Measurements from ENCODE around the gene IL17C. TPM values are rescaled to one million over a fixed set of nuclear protein-coding genes. Genes with fewer than 3 reads are reported as not detected.
A peak's percentile ranks its signal among the peaks of the same experiment; 100 is the strongest.

The IL17C gene
- total RNA-seq, 4 donors from 2014 or later, result 2.4 TPM; not detected in 3

DNA sequence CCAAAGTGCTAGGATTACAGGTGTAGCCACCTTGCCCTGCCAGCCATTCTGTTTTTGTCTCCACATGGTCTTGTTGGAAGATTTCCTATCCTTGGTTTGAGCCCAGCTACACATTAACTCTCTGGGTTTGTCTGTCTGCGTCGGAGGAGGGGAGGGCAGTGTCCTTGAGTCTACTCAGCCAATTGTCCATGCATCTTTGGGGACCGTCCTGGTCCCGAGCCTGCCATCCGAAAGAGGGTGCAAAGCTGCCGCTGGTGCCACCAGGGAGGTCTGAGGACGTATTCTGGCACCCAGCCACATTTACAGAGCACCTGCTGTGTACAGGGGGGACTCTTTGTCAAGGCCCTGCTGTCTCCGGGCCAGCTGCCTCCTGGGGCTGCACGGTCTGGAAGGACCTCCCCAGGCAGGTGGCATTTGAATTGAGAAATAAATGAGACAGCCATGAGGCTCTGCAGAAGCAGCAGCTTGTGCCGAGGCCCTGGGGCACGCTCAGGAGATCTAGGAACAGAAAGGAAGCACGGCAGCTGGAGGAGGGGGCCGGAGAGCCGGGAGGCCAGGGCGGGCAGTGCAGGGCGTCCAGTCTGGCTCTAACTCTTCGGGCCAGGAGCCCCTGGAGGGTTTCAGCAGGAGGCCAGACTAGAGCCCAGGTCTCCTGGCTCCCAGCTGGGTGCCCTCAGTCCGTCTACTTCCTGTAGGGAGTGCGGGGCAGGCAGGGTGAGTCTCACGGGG, 11.0 kb downstream of the IL17C start:
- no peaks in the 10 kb centered on the region for H3K9me3 ChIP-seq
- peaks cover 7 to 32% (median 21%) of the 10 kb centered on the region in 3 donors for H3K4me1 ChIP-seq
- intact Hi-C loops (cut with DNase I), result no loop called here
- H3K27ac ChIP-seq, result peak overlapping the region in 3 of 4 donors; percentile 80 to 91 (median 83)
- peaks cover 0 to 40% (median 0%) of the 10 kb centered on the region in 3 donors for H3K36me3 ChIP-seq
- TF ChIP-seq, protein P1, sequence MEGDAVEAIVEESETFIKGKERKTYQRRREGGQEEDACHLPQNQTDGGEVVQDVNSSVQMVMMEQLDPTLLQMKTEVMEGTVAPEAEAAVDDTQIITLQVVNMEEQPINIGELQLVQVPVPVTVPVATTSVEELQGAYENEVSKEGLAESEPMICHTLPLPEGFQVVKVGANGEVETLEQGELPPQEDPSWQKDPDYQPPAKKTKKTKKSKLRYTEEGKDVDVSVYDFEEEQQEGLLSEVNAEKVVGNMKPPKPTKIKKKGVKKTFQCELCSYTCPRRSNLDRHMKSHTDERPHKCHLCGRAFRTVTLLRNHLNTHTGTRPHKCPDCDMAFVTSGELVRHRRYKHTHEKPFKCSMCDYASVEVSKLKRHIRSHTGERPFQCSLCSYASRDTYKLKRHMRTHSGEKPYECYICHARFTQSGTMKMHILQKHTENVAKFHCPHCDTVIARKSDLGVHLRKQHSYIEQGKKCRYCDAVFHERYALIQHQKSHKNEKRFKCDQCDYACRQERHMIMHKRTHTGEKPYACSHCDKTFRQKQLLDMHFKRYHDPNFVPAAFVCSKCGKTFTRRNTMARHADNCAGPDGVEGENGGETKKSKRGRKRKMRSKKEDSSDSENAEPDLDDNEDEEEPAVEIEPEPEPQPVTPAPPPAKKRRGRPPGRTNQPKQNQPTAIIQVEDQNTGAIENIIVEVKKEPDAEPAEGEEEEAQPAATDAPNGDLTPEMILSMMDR (IDR thresholded peaks at IDR 0.05), result no peak
- no peak for TF ChIP-seq POLR2A (IDR thresholded peaks at IDR 0.05)
- no peaks in the 10 kb centered on the region for H3K27me3 ChIP-seq
- 77 to 81% methylated on average over 7 to 10 of the region's 20 CpGs for WGBS, 2 donors
- no peak for DNase-seq
- H3K4me3 ChIP-seq, result peak overlapping the region; percentile 71 to 96 (median 72)

DNA sequence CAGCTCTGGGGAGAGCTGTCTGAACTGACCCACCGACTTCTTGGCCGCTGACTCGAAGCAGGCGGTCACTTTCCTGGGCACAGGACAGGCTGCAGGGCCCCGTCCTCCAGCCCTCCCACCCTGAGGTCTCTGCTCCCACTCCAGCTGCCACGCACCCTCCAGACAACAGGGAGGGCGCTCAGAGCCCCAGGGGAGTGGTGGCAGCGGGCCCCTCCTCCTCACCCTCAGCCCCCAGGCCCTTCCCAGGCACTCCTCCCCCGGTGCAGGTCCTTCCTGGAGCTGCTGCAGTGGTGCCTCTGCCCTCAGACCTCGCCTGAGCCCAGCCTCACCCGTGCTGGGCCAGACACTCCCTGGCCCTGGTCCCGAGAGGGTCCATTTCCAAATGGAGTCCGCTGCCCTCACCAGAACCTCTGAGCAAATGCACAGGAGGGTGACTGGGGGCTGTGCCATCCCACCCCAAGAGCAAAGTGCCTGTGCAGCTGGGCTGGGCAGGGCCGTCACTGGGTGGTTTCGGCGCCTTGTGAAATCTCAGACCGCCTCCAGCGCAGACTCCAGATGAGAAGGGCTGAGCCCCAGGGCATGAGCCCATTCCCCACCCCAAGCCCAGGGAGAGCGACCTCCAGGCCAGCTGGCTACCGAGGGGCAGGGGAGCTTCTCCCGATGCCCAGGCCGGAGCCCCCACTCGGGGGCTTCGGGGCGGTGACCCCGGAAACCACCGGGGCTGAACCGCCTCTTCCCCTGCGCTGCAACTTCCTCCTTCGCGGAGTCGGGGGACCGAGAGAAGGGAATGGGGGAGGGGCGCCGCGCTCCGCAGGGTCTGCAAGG, 11.8 kb downstream of the IL17C start:
- TF ChIP-seq POLR2A (IDR thresholded peaks at IDR 0.05), result no peak
- TF ChIP-seq, protein P1 (IDR thresholded peaks at IDR 0.05), result peak in 1 of 6 experiments; percentile 5
- DNase-seq, result no peak

DNA sequence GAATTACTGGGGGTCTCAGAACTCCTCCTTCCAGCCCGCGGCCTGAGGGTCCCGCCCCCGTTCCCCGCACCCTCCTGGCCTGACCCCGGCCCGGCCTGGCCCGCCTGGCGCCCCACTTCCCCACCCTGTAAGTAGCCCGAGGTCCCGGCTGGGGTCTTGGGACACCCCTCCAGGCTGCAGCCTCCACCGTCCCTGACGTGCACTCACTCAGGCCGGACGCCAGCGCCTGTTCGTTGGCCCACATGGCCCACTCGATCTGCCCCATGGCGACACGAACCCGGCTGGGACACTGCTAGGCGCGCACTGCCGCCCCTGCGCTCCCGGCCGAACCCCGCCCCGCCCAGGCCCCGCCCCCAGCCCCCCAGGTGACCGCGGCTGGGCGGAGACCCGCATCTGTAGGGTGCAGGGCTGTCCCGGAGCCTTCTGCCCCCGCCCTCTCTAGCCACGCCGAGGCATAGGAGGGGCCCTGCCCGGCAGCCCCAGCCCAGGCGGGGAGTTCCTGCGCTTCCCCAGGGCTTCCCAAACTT, 12.4 kb downstream of the IL17C start, which contains the start of gene CYBA:
Gene CYBA (minus strand): TSS at position 305 of the 527 bp plus-strand sequence. CDS start 40 bp downstream, at position 265.
- Histone ChIP-seq H3K4me3 (peak within 1 kb of the TSS; percentile 71 to 96 (median 72)), H3K27me3 (no peaks in the 10 kb centered on the region), H3K9me3 (no peaks in the 10 kb centered on the region), H3K4me1 (peaks cover 7 to 32% (median 21%) of the 10 kb centered on the region in 3 donors), H3K27ac (peak within 1 kb of the TSS; percentile 78 to 91 (median 82)), H3K36me3 (peaks cover 0 to 49% (median 5%) of the 10 kb centered on the region in 3 donors)
- intact Hi-C loops (cut with DNase I), result no loop called here
- DNase-seq, result no peak
- TF ChIP-seq, protein P1 (IDR thresholded peaks at IDR 0.05), result no peak
- peak in 2 of 4 donors; percentile 48 to 56 for TF ChIP-seq POLR2A (IDR thresholded peaks at IDR 0.05)
- no CpG with 5 or more reads among the region's 41 CpGs for WGBS, 2 donors

More for the DNA sequence above, 11.8 kb downstream of the IL17C start:
- WGBS, 2 donors, result 41 to 68% methylated on average over 5 to 10 of the region's 37 CpGs
- Histone ChIP-seq H3K27ac (peak overlapping the region; percentile 78 to 91 (median 82)), H3K4me1 (peaks cover 7 to 32% (median 21%) of the 10 kb centered on the region in 3 donors), H3K36me3 (peaks cover 0 to 47% (median 5%) of the 10 kb centered on the region in 3 donors), H3K4me3 (peak overlapping the region; percentile 71 to 96 (median 72)), H3K9me3 (no peaks in the 10 kb centered on the region), H3K27me3 (no peaks in the 10 kb centered on the region)
- intact Hi-C loops (cut with DNase I), result no loop called here

DNA sequence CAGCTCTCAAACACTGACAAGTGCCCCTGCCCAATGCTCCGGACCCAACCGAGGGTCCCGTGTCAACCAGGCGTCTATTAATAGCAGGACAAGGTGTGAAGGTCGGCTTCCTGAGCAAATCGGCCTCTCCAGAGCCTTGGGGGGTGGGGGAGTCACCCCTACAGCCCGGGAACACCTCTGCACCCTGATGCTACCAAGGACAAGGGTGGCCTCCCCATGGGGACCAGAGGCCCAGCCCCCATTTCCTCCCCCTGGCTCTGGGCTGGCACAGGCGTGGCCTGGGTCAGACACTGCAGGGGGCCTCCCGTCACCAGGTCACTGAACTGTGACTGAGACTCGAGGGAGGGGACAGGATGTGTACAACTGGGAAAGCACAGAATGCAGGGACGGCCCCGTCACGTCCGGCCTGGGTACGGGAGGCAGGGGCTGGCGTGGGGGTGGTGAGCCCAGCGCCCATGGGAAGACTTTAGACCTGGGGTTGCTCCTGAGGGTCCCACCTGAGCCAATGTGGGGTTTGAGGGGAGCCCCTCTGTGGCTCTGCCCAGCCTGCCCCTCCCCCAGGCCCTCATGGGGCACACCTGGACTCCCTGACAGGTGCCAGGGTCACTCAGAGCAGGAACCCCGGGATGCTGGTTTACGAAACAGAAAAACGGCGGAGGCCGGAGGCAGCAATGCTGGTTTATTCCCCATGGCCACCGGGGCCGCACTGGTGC, 13.1 kb downstream of the IL17C start:
- Histone ChIP-seq H3K27me3 (no peaks in the 10 kb centered on the region), H3K9me3 (no peaks in the 10 kb centered on the region), H3K27ac (peak overlapping the region; percentile 78 to 91 (median 82)), H3K4me1 (peaks cover 7 to 32% (median 21%) of the 10 kb centered on the region in 3 donors), H3K4me3 (peak overlapping the region; percentile 71 to 96 (median 72)), H3K36me3 (peaks cover 0 to 49% (median 5%) of the 10 kb centered on the region in 3 donors)
- WGBS, 2 donors, result 30 to 49% methylated on average over 10 to 15 of the region's 24 CpGs
- TF ChIP-seq, protein P1 (IDR thresholded peaks at IDR 0.05), result peak in 1 of 6 experiments; percentile 14
- TF ChIP-seq POLR2A (IDR thresholded peaks at IDR 0.05), result peak in 1 of 4 donors; percentile 37
- intact Hi-C loops (cut with DNase I), result no loop called here
- DNase-seq, result peak; percentile 68
